CD4-positive, alpha-beta memory T cell (primary cell): ENCODE results near the gene ESRRB. TPM values are rescaled to one million over a fixed set of nuclear protein-coding genes. Genes with fewer than 3 reads are reported as not detected.

Experiments used
- CTCF ChIA-PET: fragments of 350-600 bp; sonication (Branson Sonifier 250); formaldehyde crosslinking; loops from one replicate; lab custom pipeline; 2021; ENCODE audit warnings: inconsistent platforms; ENCODE audit not compliant: partially characterized antibody; lab: Charles Lee
- POLR2A ChIA-PET: fragments of 350-600 bp; sonication (Branson Sonifier 250); formaldehyde crosslinking; loops from one replicate; lab custom pipeline; 2021; ENCODE audit not compliant: partially characterized antibody; lab: Charles Lee
- DNase-seq, 5 donors: peaks; one replicate each; pipeline versions ENCODE4 v3.0.0 to v3.0.0-alpha.2; 2020 to 2022; ENCODE audit warnings: mixed read lengths in 1 of 5
- H3K27ac ChIP-seq: one replicate; pipeline ENCODE4 v1.7.0; 2013; ENCODE audit warnings: low read depth, low read length
- H3K27me3 ChIP-seq: 2 replicates; pipeline ENCODE4 v1.7.0; 2013; ENCODE audit warnings: mild to moderate bottlenecking, low read length, moderate library complexity; ENCODE audit not compliant: insufficient read depth
- H3K36me3 ChIP-seq: 2 replicates; pipeline ENCODE4 v1.7.0; 2013; ENCODE audit warnings: mild to moderate bottlenecking, low read length, moderate library complexity; ENCODE audit not compliant: insufficient read depth
- H3K4me1 ChIP-seq: 2 replicates; pipeline ENCODE4 v1.7.0; 2013; ENCODE audit warnings: mild to moderate bottlenecking, low read length, moderate library complexity; ENCODE audit not compliant: insufficient read depth
- H3K4me3 ChIP-seq, 2 donors: one replicate each; pipeline ENCODE4 v1.7.0; 2013; ENCODE audit warnings: low read length in 2 of 2, mild to moderate bottlenecking in 1 of 2
- H3K9me3 ChIP-seq, 2 donors: one replicate each; pipeline ENCODE4 v1.7.0; 2013; ENCODE audit warnings: low read length in 2 of 2, control low read depth in 1 of 2; ENCODE audit not compliant: control insufficient read depth in 1 of 2
- H3K27ac Mint-ChIP-seq, 7 donors: one replicate each; pipeline ENCODE4 v1.8.0; 2020 to 2021; ENCODE audit warnings: mixed read lengths in 7 of 7, mild to moderate bottlenecking in 6 of 7, inconsistent platforms in 3 of 7, moderate library complexity in 3 of 7
- H3K27me3 Mint-ChIP-seq, 2 donors: one replicate each; pipeline ENCODE4 v1.8.0; 2020 to 2021; ENCODE audit warnings: mixed read lengths in 2 of 2
- H3K36me3 Mint-ChIP-seq, 2 donors: one replicate each; pipeline ENCODE4 v1.8.0; 2020 to 2021; ENCODE audit warnings: mixed read lengths in 2 of 2, inconsistent platforms in 1 of 2, mild to moderate bottlenecking in 1 of 2
- H3K4me1 Mint-ChIP-seq, 4 donors: one replicate each; pipeline ENCODE4 v1.8.0; 2020 to 2021; ENCODE audit warnings: mixed read lengths in 4 of 4, mild to moderate bottlenecking in 1 of 4
- H3K4me3 Mint-ChIP-seq, 8 donors: one replicate each; pipeline ENCODE4 v1.8.0; 2020 to 2021; ENCODE audit warnings: mixed read lengths in 8 of 8, mild to moderate bottlenecking in 7 of 8, moderate library complexity in 6 of 8, inconsistent platforms in 3 of 8
- H3K9me3 Mint-ChIP-seq, 8 donors: one replicate each; pipeline ENCODE4 v1.8.0; 2020 to 2021; ENCODE audit warnings: mixed read lengths in 8 of 8, mild to moderate bottlenecking in 5 of 8, inconsistent platforms in 3 of 8, moderate library complexity in 1 of 8
- intact Hi-C: fragments of 100-400 bp; cut with micrococcal nuclease; formaldehyde crosslinking; loops from one replicate; pipeline ENCODE4 v1.15.1; 2023
- polyA plus RNA-seq, 2 donors: library from polyadenylated mRNA; unstranded; fragments of 300-500 nt; fragmentation: Illumina TruSeq; gene quantifications; one replicate each; pipeline ENCODE4 v1.2.3, GENCODE V29; 2021
- total RNA-seq, 2 experiments: library from RNA; stranded (reverse); gene quantifications; one replicate each; pipeline ENCODE4 v1.2.3, GENCODE V29; 2021

ESRRB gene
- total and polyA plus RNA-seq, 4 experiments from 2014 or later: 0.09 TPM; not detected in 3

DNA sequence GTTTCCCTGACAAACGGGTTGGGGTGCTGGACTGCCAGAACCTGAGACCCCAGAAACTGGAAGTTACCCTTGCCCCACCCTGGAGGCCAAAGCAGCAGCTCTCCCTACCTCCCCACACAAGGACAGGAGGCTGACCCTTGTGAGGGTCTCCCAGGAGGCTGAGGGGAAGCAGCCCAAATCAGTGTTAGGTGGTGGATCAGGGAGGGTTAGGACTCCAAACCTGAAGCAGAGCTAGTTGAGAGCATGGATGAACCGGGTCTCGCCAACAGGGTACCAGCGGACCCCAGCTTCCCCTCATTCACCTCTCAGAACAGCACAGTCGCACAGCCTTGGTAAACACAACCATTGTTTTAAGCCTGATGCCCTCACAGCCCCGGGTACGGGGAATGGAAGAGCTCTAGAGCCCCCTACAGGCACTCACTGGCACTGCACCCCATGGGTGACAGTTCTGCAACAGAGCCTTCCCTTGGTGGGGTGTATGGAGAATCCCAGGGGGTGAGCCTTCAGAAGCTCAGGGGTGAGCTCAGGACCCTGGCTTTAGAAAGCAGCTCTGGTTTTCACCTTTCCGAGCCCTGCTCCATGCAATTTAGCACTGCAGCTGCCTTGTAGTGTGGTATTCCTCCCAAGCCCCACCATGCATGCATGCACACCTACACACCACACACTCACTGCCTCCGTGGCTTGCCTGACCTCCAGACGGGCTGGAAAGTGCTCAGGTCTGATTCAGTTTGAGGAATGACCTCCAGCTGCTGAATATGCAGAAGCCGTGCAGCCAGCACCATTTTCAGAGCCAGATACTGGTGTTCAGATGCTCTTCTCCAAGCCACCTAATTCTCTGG lies 11.2 kb downstream of the ESRRB start:
- no peaks in the 10 kb centered on the region for H3K4me1 Mint-ChIP-seq
- no peaks in the 10 kb centered on the region for H3K27me3 ChIP-seq
- H3K9me3 ChIP-seq: no peaks in the 10 kb centered on the region
- no peaks in the 10 kb centered on the region for H3K9me3 Mint-ChIP-seq
- no peak overlapping the region for H3K4me3 Mint-ChIP-seq
- H3K36me3 Mint-ChIP-seq: no peaks in the 10 kb centered on the region
- ChIA-PET POLR2A (no interaction called here), CTCF (interaction anchor here (0.8 to 2.3 kb wide), 11 partner anchors 9 to 678 kb away, joined by 3 to 13 read pairs (median 3); no protein-coding TSS in a partner anchor)
- H3K27me3 Mint-ChIP-seq: peaks cover 40% of the 10 kb centered on the region in 2 donors
- no peaks in the 10 kb centered on the region for H3K4me1 ChIP-seq
- H3K4me3 ChIP-seq: no peak overlapping the region
- no peak overlapping the region for H3K27ac ChIP-seq
- no peaks in the 10 kb centered on the region for H3K36me3 ChIP-seq
- intact Hi-C loops: no loop called here
- peak in 4 of 5 donors; percentile 17 to 38 (median 30) for DNase-seq
- no peak overlapping the region for H3K27ac Mint-ChIP-seq

DNA sequence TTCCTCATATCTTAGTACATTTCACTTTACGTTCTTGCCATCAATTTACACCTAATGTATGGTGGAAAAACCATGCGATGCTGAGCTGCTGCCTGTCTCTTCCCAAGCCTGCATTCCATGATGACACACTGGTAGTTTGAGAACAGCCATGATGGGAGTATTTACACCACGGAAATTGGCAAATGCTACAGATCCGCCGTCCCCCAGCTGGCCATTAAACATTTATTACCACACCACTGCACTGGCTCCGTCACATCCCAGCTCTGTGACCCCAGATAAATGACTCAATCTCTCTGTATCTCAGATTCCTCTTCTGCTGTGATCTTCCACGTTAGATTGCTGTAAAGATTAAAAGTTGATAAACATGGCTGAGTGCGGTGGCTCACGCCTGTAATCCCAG lies 13.9 kb downstream of the ESRRB start:
- Mint-ChIP-seq H3K27ac (no peak overlapping the region), H3K27me3 (peaks cover 24 to 28% of the 10 kb centered on the region in 2 donors), H3K4me1 (no peaks in the 10 kb centered on the region), H3K4me3 (no peak overlapping the region), H3K36me3 (no peaks in the 10 kb centered on the region), H3K9me3 (no peaks in the 10 kb centered on the region)
- Histone ChIP-seq H3K4me3 (no peak overlapping the region), H3K27me3 (no peaks in the 10 kb centered on the region), H3K4me1 (no peaks in the 10 kb centered on the region), H3K27ac (no peak overlapping the region), H3K36me3 (no peaks in the 10 kb centered on the region), H3K9me3 (no peaks in the 10 kb centered on the region)
- ChIA-PET POLR2A (no interaction called here), CTCF (no interaction called here)
- intact Hi-C loops: no loop called here
- DNase-seq: no peak

DNA sequence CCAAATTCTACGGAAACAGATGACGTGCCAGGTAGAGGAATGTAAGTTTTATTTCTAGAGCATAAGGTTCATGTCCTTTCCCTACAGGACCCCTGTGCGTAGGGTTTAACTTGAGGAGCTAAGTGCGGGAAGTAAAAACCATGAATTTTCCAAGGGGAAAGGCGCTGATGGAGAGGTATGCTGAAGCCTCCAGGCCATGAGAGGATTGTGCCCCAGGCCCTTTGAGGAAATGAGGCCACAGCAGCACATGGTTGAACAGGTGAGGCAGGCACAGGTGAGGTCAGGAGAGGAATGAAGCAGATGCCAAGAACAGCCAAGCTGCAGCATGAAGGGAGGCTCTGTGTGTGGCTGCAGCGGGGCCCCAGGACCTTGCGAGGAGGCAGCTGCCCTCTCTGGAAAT lies 14.7 kb downstream of the ESRRB start:
- DNase-seq: no peak
- Histone ChIP-seq H3K4me1 (no peaks in the 10 kb centered on the region), H3K27me3 (no peaks in the 10 kb centered on the region), H3K27ac (no peak overlapping the region), H3K9me3 (no peaks in the 10 kb centered on the region), H3K4me3 (no peak overlapping the region), H3K36me3 (no peaks in the 10 kb centered on the region)
- ChIA-PET POLR2A (no interaction called here), CTCF (no interaction called here)
- no peak overlapping the region for H3K27ac Mint-ChIP-seq
- no peaks in the 10 kb centered on the region for H3K9me3 Mint-ChIP-seq
- intact Hi-C loops: no loop called here
- peaks cover 19 to 26% of the 10 kb centered on the region in 2 donors for H3K27me3 Mint-ChIP-seq
- H3K36me3 Mint-ChIP-seq: no peaks in the 10 kb centered on the region
- no peak overlapping the region for H3K4me3 Mint-ChIP-seq
- no peaks in the 10 kb centered on the region for H3K4me1 Mint-ChIP-seq

DNA sequence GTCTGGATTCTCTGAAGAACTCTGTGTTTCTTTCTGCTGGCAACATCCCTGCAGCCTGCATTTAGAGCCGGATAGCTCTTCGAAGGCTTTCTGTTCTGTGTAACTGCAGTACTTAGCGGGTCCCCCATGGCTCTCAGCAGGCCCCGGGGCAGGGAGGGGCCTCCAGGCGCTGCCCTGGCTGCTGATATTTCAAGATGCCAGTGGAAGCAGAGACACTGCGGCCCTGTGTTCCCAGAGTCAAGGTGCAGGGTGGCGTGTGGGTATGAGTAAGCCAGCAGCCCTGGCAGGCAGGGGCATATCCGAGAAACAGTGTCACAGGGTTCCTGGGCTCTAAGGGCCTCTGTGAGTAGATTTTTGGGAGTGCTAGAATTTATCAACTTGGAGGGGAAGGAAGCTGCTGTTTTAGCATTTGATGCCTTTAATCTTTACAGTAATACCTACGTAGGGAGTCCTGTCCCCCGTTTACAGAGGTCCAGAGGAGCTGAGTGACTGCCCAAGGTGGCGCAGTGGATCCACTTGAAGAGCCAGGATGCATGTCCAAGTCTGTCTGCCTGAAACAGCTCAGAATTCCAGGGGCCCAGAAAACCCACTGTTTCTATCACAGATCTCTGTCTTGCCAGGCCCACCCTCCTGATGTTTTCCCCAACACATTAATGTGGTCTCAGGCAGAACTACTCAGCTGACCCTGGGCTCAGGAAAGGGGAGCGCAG lies 16.2 kb downstream of the ESRRB start:
- DNase-seq: no peak
- no peaks in the 10 kb centered on the region for H3K27me3 ChIP-seq
- CTCF ChIA-PET: interaction anchor here (1.3 kb wide), 1 partner anchor 341 kb away, joined by 3 read pairs; no protein-coding TSS in a partner anchor
- intact Hi-C loops: no loop called here
- no peaks in the 10 kb centered on the region for H3K36me3 ChIP-seq
- Mint-ChIP-seq H3K36me3 (no peaks in the 10 kb centered on the region), H3K27me3 (peaks cover 14 to 21% of the 10 kb centered on the region in 2 donors), H3K9me3 (no peaks in the 10 kb centered on the region), H3K4me3 (no peak overlapping the region), H3K4me1 (no peaks in the 10 kb centered on the region), H3K27ac (no peak overlapping the region)
- H3K4me3 ChIP-seq: no peak overlapping the region
- H3K4me1 ChIP-seq: no peaks in the 10 kb centered on the region
- no peak overlapping the region for H3K27ac ChIP-seq
- POLR2A ChIA-PET: no interaction called here
- no peaks in the 10 kb centered on the region for H3K9me3 ChIP-seq

DNA sequence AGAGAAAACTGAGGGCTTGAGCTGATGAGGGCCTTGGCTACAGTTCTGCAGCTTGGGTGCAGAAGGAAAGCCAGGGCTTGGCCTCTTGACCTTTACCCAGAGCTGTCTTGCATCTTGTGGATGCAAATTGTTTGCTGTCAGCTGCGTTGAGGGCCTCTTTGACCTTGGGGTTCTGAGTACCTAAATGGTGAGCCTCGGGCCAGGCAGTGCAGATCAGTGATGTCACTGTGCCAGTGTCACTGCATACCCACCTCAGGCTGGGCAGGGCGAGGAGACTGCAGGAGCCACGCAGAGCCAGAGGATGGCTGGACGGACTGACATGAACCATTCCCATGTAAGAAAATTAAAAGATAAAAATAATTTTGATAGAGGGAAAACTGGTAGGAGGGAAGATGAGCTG lies 18.6 kb downstream of the ESRRB start:
- peaks cover 4 to 11% of the 10 kb centered on the region in 2 donors for H3K27me3 Mint-ChIP-seq
- H3K4me3 Mint-ChIP-seq: no peak overlapping the region
- Histone ChIP-seq H3K4me1 (no peaks in the 10 kb centered on the region), H3K36me3 (no peaks in the 10 kb centered on the region), H3K27ac (no peak overlapping the region), H3K9me3 (no peaks in the 10 kb centered on the region), H3K27me3 (no peaks in the 10 kb centered on the region), H3K4me3 (no peak overlapping the region)
- no peaks in the 10 kb centered on the region for H3K4me1 Mint-ChIP-seq
- H3K27ac Mint-ChIP-seq: no peak overlapping the region
- intact Hi-C loops: no loop called here
- no peaks in the 10 kb centered on the region for H3K9me3 Mint-ChIP-seq
- CTCF ChIA-PET: no interaction called here
- no peaks in the 10 kb centered on the region for H3K36me3 Mint-ChIP-seq
- no peak for DNase-seq
- POLR2A ChIA-PET: no interaction called here

DNA sequence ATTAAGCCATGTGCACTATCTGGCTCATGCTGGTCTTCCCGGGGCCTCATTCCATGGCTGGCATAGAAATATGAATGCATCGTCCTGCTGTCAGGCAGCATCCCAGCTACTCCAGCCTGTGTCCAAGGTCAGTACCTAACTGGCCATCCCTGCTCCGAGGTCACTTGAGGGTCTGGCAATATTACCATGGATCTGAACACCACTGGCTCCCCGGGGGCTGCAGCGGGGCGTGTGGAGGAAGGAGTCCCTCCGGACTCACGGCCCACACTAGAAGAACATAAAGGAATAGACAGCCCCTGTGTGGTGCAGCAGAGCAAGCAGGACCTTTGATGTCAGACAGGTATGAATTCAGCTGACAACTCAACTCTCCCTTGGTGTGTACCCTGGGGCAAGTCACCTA lies 19.2 kb downstream of the ESRRB start:
- no peaks in the 10 kb centered on the region for H3K9me3 ChIP-seq
- Mint-ChIP-seq H3K4me1 (no peaks in the 10 kb centered on the region), H3K27ac (no peak overlapping the region), H3K36me3 (no peaks in the 10 kb centered on the region), H3K27me3 (peaks cover 4 to 8% of the 10 kb centered on the region in 2 donors), H3K4me3 (no peak overlapping the region), H3K9me3 (no peaks in the 10 kb centered on the region)
- CTCF ChIA-PET: no interaction called here
- no peaks in the 10 kb centered on the region for H3K27me3 ChIP-seq
- intact Hi-C loops: no loop called here
- H3K36me3 ChIP-seq: no peaks in the 10 kb centered on the region
- no peaks in the 10 kb centered on the region for H3K4me1 ChIP-seq
- no peak overlapping the region for H3K27ac ChIP-seq
- DNase-seq: no peak
- POLR2A ChIA-PET: no interaction called here
- H3K4me3 ChIP-seq: no peak overlapping the region

DNA sequence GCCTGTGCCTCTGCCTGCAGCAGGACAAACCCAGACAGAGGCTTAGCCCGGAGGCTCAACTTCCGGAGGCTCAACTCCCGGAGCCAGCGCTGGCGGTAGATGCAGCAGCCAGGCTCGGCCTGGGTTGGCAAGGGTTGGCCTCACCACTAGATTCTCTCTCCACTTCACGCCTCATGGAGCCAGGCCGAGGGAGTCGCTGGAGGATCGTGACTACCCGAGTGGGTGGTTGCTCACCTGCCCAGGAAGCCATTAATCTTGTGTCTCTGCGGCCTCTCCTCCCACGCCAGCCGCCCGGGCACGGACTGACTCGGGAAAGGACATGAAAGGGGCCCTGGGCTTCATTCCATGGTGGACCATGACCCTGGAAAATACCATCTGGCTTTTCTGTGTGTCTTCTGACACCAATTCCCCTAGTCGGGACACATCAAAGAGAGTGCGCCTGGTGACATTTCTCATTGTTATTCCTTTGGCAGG lies 20.8 kb downstream of the ESRRB start:
- no peaks in the 10 kb centered on the region for H3K4me1 Mint-ChIP-seq
- no peak overlapping the region for H3K27ac ChIP-seq
- DNase-seq: no peak
- no peak overlapping the region for H3K4me3 ChIP-seq
- H3K9me3 ChIP-seq: no peaks in the 10 kb centered on the region
- CTCF ChIA-PET: interaction anchor here (0.9 to 1.2 kb wide), 2 partner anchors 10 to 346 kb away, joined by 3 to 4 read pairs; no protein-coding TSS in a partner anchor
- H3K4me3 Mint-ChIP-seq: no peak overlapping the region
- H3K27me3 ChIP-seq: no peaks in the 10 kb centered on the region
- POLR2A ChIA-PET: no interaction called here
- H3K4me1 ChIP-seq: no peaks in the 10 kb centered on the region
- peaks cover 4 to 11% of the 10 kb centered on the region in 2 donors for H3K27me3 Mint-ChIP-seq
- H3K36me3 ChIP-seq: no peaks in the 10 kb centered on the region
- H3K36me3 Mint-ChIP-seq: no peaks in the 10 kb centered on the region
- no peak overlapping the region for H3K27ac Mint-ChIP-seq
- H3K9me3 Mint-ChIP-seq: no peaks in the 10 kb centered on the region
- intact Hi-C loops: no loop called here
